KOPT-K1 (cell line): Measurements from ENCODE around the gene BBS5.

Experiments used
- H3K27ac ChIP-seq: fragments of 200-600 bp; sonication (generic); 2 replicates; pipeline ENCODE4 v1.5.1; 2016; ENCODE audit warnings: antibody characterized with exemption, mild to moderate bottlenecking, low read depth, low read length; ENCODE audit not compliant: poor library complexity, severe bottlenecking
- H3K36me3 ChIP-seq: fragments of 200-600 bp; sonication (generic); 2 replicates; pipeline ENCODE4 v1.5.1; 2017; ENCODE audit warnings: antibody characterized with exemption, mild to moderate bottlenecking, low read length, moderate library complexity; ENCODE audit not compliant: insufficient read depth
- H3K9me3 ChIP-seq: fragments of 200-600 bp; sonication (generic); 2 replicates; pipeline ENCODE4 v1.5.1; 2017; ENCODE audit warnings: antibody characterized with exemption, low read length, mild to moderate bottlenecking; ENCODE audit not compliant: insufficient read depth, poor library complexity, severe bottlenecking

BBS5 gene

GRCh38 chr2:169546756-169547155 is 67.5 kb downstream of the BBS5 start:
- Histone ChIP-seq H3K27ac (no peak overlapping the region), H3K36me3 (peaks cover 77% of the 10 kb centered on the region), H3K9me3 (no peaks in the 10 kb centered on the region)
